Smooth muscle cell (in vitro differentiated cells): Measurements from ENCODE around the gene SAA2. TPM values are rescaled to one million over a fixed set of nuclear protein-coding genes. Genes with fewer than 3 reads are reported as not detected.
A peak's percentile ranks its signal among the peaks of the same experiment; 100 is the strongest.

ENCODE experiments used
- DNase-seq: peaks from one replicate; lab custom pipeline; 2025; ENCODE audit not compliant: unreplicated experiment; lab: John Stamatoyannopoulos, UW
- H2AFZ ChIP-seq: fragments of 200-600 bp; sonication (generic); 2 replicates; pipeline ENCODE4 v1.6.0; 2016; ENCODE audit warnings: antibody characterized with exemption, low read depth, mild to moderate bottlenecking
- H3F3A ChIP-seq: fragments of 200-600 bp; sonication (generic); 2 replicates; pipeline ENCODE4 v1.6.0; 2017; ENCODE audit warnings: antibody characterized with exemption, low read depth
- H3K27ac ChIP-seq: fragments of 200-600 bp; sonication (generic); 2 replicates; pipeline ENCODE4 v1.5.1; 2016; ENCODE audit warnings: low read depth, mild to moderate bottlenecking
- H3K27me3 ChIP-seq: fragments of 200-600 bp; sonication (generic); 2 replicates; pipeline ENCODE4 v1.6.1; 2016; ENCODE audit warnings: low read depth, mild to moderate bottlenecking
- H3K36me3 ChIP-seq: fragments of 200-600 bp; sonication (generic); 2 replicates; pipeline ENCODE4 v1.5.1; 2016; ENCODE audit warnings: low read depth
- H3K4me1 ChIP-seq: fragments of 200-600 bp; sonication (generic); 2 replicates; pipeline ENCODE4 v1.5.1; 2016; ENCODE audit warnings: low read depth
- H3K4me2 ChIP-seq: fragments of 200-600 bp; sonication (generic); 2 replicates; pipeline ENCODE4 v1.6.0; 2016; ENCODE audit warnings: mild to moderate bottlenecking
- H3K4me3 ChIP-seq: fragments of 200-600 bp; sonication (generic); 2 replicates; pipeline ENCODE4 v1.5.1; 2016; ENCODE audit warnings: mild to moderate bottlenecking
- H3K79me2 ChIP-seq: fragments of 200-600 bp; sonication (generic); 2 replicates; pipeline ENCODE4 v1.6.0; 2016; ENCODE audit warnings: low read depth, mild to moderate bottlenecking
- H3K9ac ChIP-seq: fragments of 200-600 bp; sonication (generic); 2 replicates; pipeline ENCODE4 v1.6.0; 2016; ENCODE audit warnings: low read depth
- H3K9me3 ChIP-seq: fragments of 200-600 bp; sonication (generic); replicated peaks from 2 replicates; pipeline ENCODE4 v1.5.1; 2016; ENCODE audit warnings: low read depth
- H4K20me1 ChIP-seq: fragments of 200-600 bp; sonication (generic); 2 replicates; pipeline ENCODE4 v1.6.0; 2016; ENCODE audit warnings: low read depth
- CTCF ChIP-seq: fragments of 200-600 bp; sonication (generic); IDR thresholded peaks from 2 replicates; pipeline ENCODE4 v1.5.1; 2017; ENCODE audit warnings: borderline replicate concordance, mild to moderate bottlenecking, antibody characterized with exemption; ENCODE audit not compliant: insufficient read depth, poor library complexity, severe bottlenecking
- WGBS: methylation state at CpG from one replicate; pipeline ENCODE4 v1.1.7; 2016; ENCODE audit warnings: low lambda C conversion rate; 5-methylcytosine and 5-hydroxymethylcytosine counted together
- polyA plus RNA-seq: library from polyadenylated mRNA; unstranded; fragments of >200 nt; fragmentation: Nextera tagmentation; extraction: Ambion mirVana; gene quantifications from 2 replicates; pipeline ENCODE4 v1.2.1, GENCODE V29; 2016
- total RNA-seq: library from RNA; depleted of rRNA; stranded (reverse); fragments of >200 nt; gene quantifications from 2 replicates; pipeline ENCODE4 v1.2.3, GENCODE V29; 2014

Gene SAA2
- total and polyA plus RNA-seq, 2 experiments from 2014 or later = not detected

- no peak overlapping the region for H3K27ac ChIP-seq
- WGBS = 5% methylated on average over 1 of the region's 1 CpG
- no peaks in the 10 kb centered on the region for H3K4me1 ChIP-seq
- no peak overlapping the region for H2AFZ ChIP-seq
- no peaks in the 10 kb centered on the region for H4K20me1 ChIP-seq
- peaks cover 14% of the 10 kb centered on the region for H3K27me3 ChIP-seq
- no peaks in the 10 kb centered on the region for H3K9me3 ChIP-seq
- H3K36me3 ChIP-seq = no peaks in the 10 kb centered on the region
- no peak for DNase-seq
- TF ChIP-seq CTCF = peak; percentile 78
- H3F3A ChIP-seq = no peaks in the 10 kb centered on the region
- H3K9ac ChIP-seq = no peak overlapping the region
- H3K79me2 ChIP-seq = no peaks in the 10 kb centered on the region
- no peak overlapping the region for H3K4me2 ChIP-seq
- H3K4me3 ChIP-seq = no peak overlapping the region
Observed at GRCh38 chr11:18243783-18244362, 4.6 kb downstream of the SAA2 start.

GRCh38 chr11:18239655-18240054, 8.8 kb downstream of the SAA2 start:
- H3K9ac ChIP-seq = no peak overlapping the region
- H3K9me3 ChIP-seq = no peaks in the 10 kb centered on the region
- no peak overlapping the region for H3K27ac ChIP-seq
- 94% methylated on average over 1 of the region's 1 CpG for WGBS
- H2AFZ ChIP-seq = no peak overlapping the region
- no peak overlapping the region for H3K4me3 ChIP-seq
- TF ChIP-seq CTCF = no peak
- peaks cover 32% of the 10 kb centered on the region for H3K27me3 ChIP-seq
- no peaks in the 10 kb centered on the region for H3K36me3 ChIP-seq
- H3F3A ChIP-seq = no peaks in the 10 kb centered on the region
- H3K4me1 ChIP-seq = no peaks in the 10 kb centered on the region
- H4K20me1 ChIP-seq = no peaks in the 10 kb centered on the region
- no peaks in the 10 kb centered on the region for H3K79me2 ChIP-seq
- DNase-seq = no peak
- no peak overlapping the region for H3K4me2 ChIP-seq

GRCh38 chr11:18236664-18237356, 11.7 kb downstream of the SAA2 start, which contains the start of gene SAA4:
Gene SAA4 (minus strand): TSS chr11:18236802. CDS start chr11:18235926, 876 bp downstream.
- no peaks in the 10 kb centered on the region for H3K36me3 ChIP-seq
- peaks cover 32% of the 10 kb centered on the region for H3K27me3 ChIP-seq
- no peak within 1 kb of the TSS for H3K9ac ChIP-seq
- no peaks in the 10 kb centered on the region for H4K20me1 ChIP-seq
- 88% methylated on average over 2 of the region's 2 CpGs for WGBS
- no peak for DNase-seq
- no peaks in the 10 kb centered on the region for H3K9me3 ChIP-seq
- no peak within 1 kb of the TSS for H2AFZ ChIP-seq
- no peak within 1 kb of the TSS for H3K27ac ChIP-seq
- no peak for TF ChIP-seq CTCF
- no peaks in the 10 kb centered on the region for H3K4me1 ChIP-seq
- no peak within 1 kb of the TSS for H3K4me2 ChIP-seq
- no peaks in the 10 kb centered on the region for H3F3A ChIP-seq
- no peaks in the 10 kb centered on the region for H3K79me2 ChIP-seq
- no peak within 1 kb of the TSS for H3K4me3 ChIP-seq
